Measurements from ENCODE around the gene C5orf63. TPM values are rescaled to one million over a fixed set of nuclear protein-coding genes. Genes with fewer than 3 reads are reported as not detected.

Gene C5orf63
- total and polyA plus RNA-seq, 2 experiments from 2014 or later, result 6.8 to 10.5 TPM

GRCh38 chr5:127038550-127038949 lies 34.8 kb downstream of the C5orf63 start (continued):
- TF ChIP-seq ZNF462 (CRISPR knock-in tag; IDR thresholded peaks at IDR 0.05) (no peak), EZH2 (IDR thresholded peaks at IDR 0.05; ENCODE audit: low read depth, unreplicated experiment) (no peak), JUNB (IDR thresholded peaks at IDR 0.05; ENCODE audit: unreplicated experiment) (no peak)

- H3K27ac ChIP-seq (ENCODE audit: low read depth), result no peak overlapping the region
- H2AFZ ChIP-seq, result peak overlapping the region; percentile 96; the same call in 1 of the 2 replicates
- H3K4me3 ChIP-seq, result peak overlapping the region; percentile 76
- ATAC-seq (no peak), DNase-seq (ENCODE audit: low spot score) (no peak)
- peaks cover 22% of the 10 kb centered on the region for H3K4me1 ChIP-seq (ENCODE audit: insufficient read depth)
- no peak overlapping the region for H3K27ac Mint-ChIP-seq
- peak overlapping the region; percentile 91 for H3K4me2 ChIP-seq
- H3K4me1 Mint-ChIP-seq, result peaks cover 22% of the 10 kb centered on the region
- peaks cover 5% of the 10 kb centered on the region; the same call in 1 of the 2 replicates for H3K9me2 ChIP-seq (ENCODE audit: insufficient read depth)
- peaks cover 6% of the 10 kb centered on the region; the same call in 1 of the 2 replicates for H4K20me1 ChIP-seq (replicated peaks; ENCODE audit: insufficient read depth)
- peaks cover 20% of the 10 kb centered on the region for H3K27me3 Mint-ChIP-seq (ENCODE audit: insufficient read depth, low read depth, poor library complexity)
- H3K79me2 ChIP-seq (replicated peaks; ENCODE audit: insufficient read depth), result peaks cover 17% of the 10 kb centered on the region
- no peaks in the 10 kb centered on the region for H3K36me3 ChIP-seq (ENCODE audit: insufficient read depth)
- no peaks in the 10 kb centered on the region for H3K36me3 Mint-ChIP-seq (ENCODE audit: low read depth)
- peaks cover 8% of the 10 kb centered on the region for H3F3A ChIP-seq (replicated peaks; ENCODE audit: low read depth)
- H3K27me3 ChIP-seq (ENCODE audit: insufficient read depth), result peaks cover 41% of the 10 kb centered on the region
- peak overlapping the region; percentile 83 for H3K4me3 Mint-ChIP-seq
- H3K9me3 Mint-ChIP-seq, result 0 out of 3 replicates have a peak, but pooled peaks cover 2% of the 10 kb centered on the region
- no peak for TF ChIP-seq ZNF331 (CRISPR knock-in tag; IDR thresholded peaks at IDR 0.05; ENCODE audit: low read depth)
- TF ChIP-seq EZH2 (IDR thresholded peaks at IDR 0.05; ENCODE audit: low read depth, unreplicated experiment), result no peak
- no peak for TF ChIP-seq EZH2phosphoT487 (IDR thresholded peaks at IDR 0.05; ENCODE audit: unreplicated experiment)
- TF ChIP-seq ZNF462 (CRISPR knock-in tag; IDR thresholded peaks at IDR 0.05), result no peak
- TF ChIP-seq STAT1 (IDR thresholded peaks at IDR 0.05; ENCODE audit: unreplicated experiment), result no peak
- no peak for TF ChIP-seq ZNF114 (CRISPR knock-in tag; IDR thresholded peaks at IDR 0.05)
- TF ChIP-seq JUNB (IDR thresholded peaks at IDR 0.05; ENCODE audit: unreplicated experiment), result no peak
- TF ChIP-seq CREB1 (CRISPR knock-in tag; IDR thresholded peaks at IDR 0.05; ENCODE audit: low read depth), result no peak
- no peak for TF ChIP-seq NANOG (IDR thresholded peaks at IDR 0.05; ENCODE audit: borderline replicate concordance)
Observed at GRCh38 chr5:127031863-127032232, 41.5 kb downstream of the C5orf63 start.
